ENCODE results near the gene TRPM6. TPM values are rescaled to one million over a fixed set of nuclear protein-coding genes. Genes with fewer than 3 reads are reported as not detected.

The TRPM6 gene
- total RNA-seq, 3 donors from 2014 or later (not counting 1 experiment from before 2014, with no cell fraction given) = 0.36 to 12.8 TPM; not detected in 1

DNA sequence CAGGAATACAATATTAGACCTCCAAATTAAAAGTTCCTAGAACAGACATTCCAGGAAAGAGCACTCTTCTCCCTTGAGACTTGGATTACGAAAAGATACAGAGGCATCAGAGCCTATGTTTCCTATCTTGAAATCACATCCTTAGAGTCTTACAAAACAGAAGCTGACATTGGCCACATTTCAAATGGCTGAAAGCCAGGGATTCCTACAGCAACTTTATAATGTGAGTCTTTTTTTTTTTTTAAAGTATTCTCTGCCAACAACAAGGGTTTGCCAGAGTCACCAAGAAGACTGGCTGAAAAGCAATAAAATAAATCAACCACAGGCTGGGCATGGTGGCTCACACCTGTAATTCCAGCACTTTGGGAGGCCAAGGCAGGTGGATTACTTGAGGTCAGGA lies 63.1 kb downstream of the TRPM6 start:
- WGBS (ENCODE audit: insufficient coverage) = 80% methylated on average over 1 of the region's 1 CpG
- no peak for DNase-seq
- Mint-ChIP-seq H3K27me3 (ENCODE audit: low read depth in 2 of 2) (peaks cover 5 to 17% of the 10 kb centered on the region in 2 donors), H3K27ac (no peak overlapping the region), H3K4me3 (no peak overlapping the region), H3K4me1 (no peaks in the 10 kb centered on the region), H3K36me3 (no peaks in the 10 kb centered on the region), H3K9me3 (no peaks in the 10 kb centered on the region)
- Histone ChIP-seq H3K36me3 (ENCODE audit: control insufficient read depth, insufficient read depth, low read length) (no peaks in the 10 kb centered on the region), H3K27ac (ENCODE audit: low read length) (no peak overlapping the region), H3K4me3 (ENCODE audit: low read length) (no peak overlapping the region), H3K9me3 (ENCODE audit: control insufficient read depth, insufficient read depth, low read length) (no peaks in the 10 kb centered on the region), H3K27me3 (ENCODE audit: control insufficient read depth, insufficient read depth, low read length) (no peaks in the 10 kb centered on the region), H3K4me1 (ENCODE audit: control insufficient read depth, insufficient read depth, low read length) (no peaks in the 10 kb centered on the region)
- intact Hi-C loops (cut with micrococcal nuclease) = no loop called here
- no peak for ATAC-seq
- no peak for TF ChIP-seq CTCF (IDR thresholded peaks at IDR 0.05)

DNA sequence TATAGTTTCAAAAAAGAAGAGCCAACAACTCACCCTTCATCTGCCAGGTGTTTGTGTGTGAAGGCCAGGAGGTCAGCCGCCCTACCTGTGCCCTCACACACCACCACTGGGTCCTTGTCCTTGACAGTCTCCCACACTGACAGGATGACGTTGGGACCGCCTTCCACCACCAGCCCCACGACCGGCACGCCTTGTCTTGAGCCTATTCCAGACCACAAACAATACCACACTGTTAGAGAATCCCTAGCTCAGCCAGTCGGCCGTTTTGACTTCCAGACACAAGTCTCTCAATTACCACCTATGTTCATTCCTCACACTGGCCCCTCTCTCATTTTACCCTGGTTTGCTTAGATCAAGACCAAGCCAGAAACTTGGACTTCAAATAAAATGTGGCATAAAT lies 66.1 kb downstream of the TRPM6 start:
- H3K27ac Mint-ChIP-seq = no peak overlapping the region
- no peak for ATAC-seq
- Histone ChIP-seq H3K36me3 (ENCODE audit: control insufficient read depth, insufficient read depth, low read length) (no peaks in the 10 kb centered on the region), H3K4me3 (ENCODE audit: low read length) (no peak overlapping the region), H3K27ac (ENCODE audit: low read length) (no peak overlapping the region), H3K27me3 (ENCODE audit: control insufficient read depth, insufficient read depth, low read length) (no peaks in the 10 kb centered on the region), H3K9me3 (ENCODE audit: control insufficient read depth, insufficient read depth, low read length) (no peaks in the 10 kb centered on the region), H3K4me1 (ENCODE audit: control insufficient read depth, insufficient read depth, low read length) (no peaks in the 10 kb centered on the region)
- peaks cover 5 to 20% of the 10 kb centered on the region in 2 donors for H3K27me3 Mint-ChIP-seq (ENCODE audit: low read depth in 2 of 2)
- no peaks in the 10 kb centered on the region for H3K9me3 Mint-ChIP-seq
- no peaks in the 10 kb centered on the region for H3K4me1 Mint-ChIP-seq
- no peak for DNase-seq
- no peaks in the 10 kb centered on the region for H3K36me3 Mint-ChIP-seq
- H3K4me3 Mint-ChIP-seq = no peak overlapping the region
- no peak for TF ChIP-seq CTCF (IDR thresholded peaks at IDR 0.05)
- WGBS (ENCODE audit: insufficient coverage) = 83% methylated on average over 8 of the region's 8 CpGs
- intact Hi-C loops (cut with micrococcal nuclease) = no loop called here

- TF ChIP-seq CTCF (IDR thresholded peaks at IDR 0.05) = no peak
- 85% methylated on average over 2 of the region's 2 CpGs for WGBS (ENCODE audit: insufficient coverage)
- no peaks in the 10 kb centered on the region for H3K36me3 Mint-ChIP-seq
Measured at GRCh38 chr9:74817816-74818215, 69.9 kb downstream of the TRPM6 start.

GRCh38 chr9:74817281-74817810 lies 70.4 kb downstream of the TRPM6 start:
- Histone ChIP-seq H3K9me3 (ENCODE audit: control insufficient read depth, insufficient read depth, low read length) (no peaks in the 10 kb centered on the region), H3K4me3 (ENCODE audit: low read length) (no peak overlapping the region), H3K36me3 (ENCODE audit: control insufficient read depth, insufficient read depth, low read length) (no peaks in the 10 kb centered on the region), H3K4me1 (ENCODE audit: control insufficient read depth, insufficient read depth, low read length) (no peaks in the 10 kb centered on the region), H3K27ac (ENCODE audit: low read length) (no peak overlapping the region), H3K27me3 (ENCODE audit: control insufficient read depth, insufficient read depth, low read length) (no peaks in the 10 kb centered on the region)
- no peak overlapping the region for H3K4me3 Mint-ChIP-seq
- TF ChIP-seq CTCF (IDR thresholded peaks at IDR 0.05) = no peak
- 89% methylated on average over 9 of the region's 9 CpGs for WGBS (ENCODE audit: insufficient coverage)
- H3K36me3 Mint-ChIP-seq = no peaks in the 10 kb centered on the region
- no peak for DNase-seq
- no peak for ATAC-seq
- no peak overlapping the region for H3K27ac Mint-ChIP-seq
- H3K9me3 Mint-ChIP-seq = no peaks in the 10 kb centered on the region
- peaks cover 11 to 28% of the 10 kb centered on the region in 2 donors for H3K27me3 Mint-ChIP-seq (ENCODE audit: low read depth in 2 of 2)
- H3K4me1 Mint-ChIP-seq = no peaks in the 10 kb centered on the region
- intact Hi-C loops (cut with micrococcal nuclease) = no loop called here

More at GRCh38 chr9:74817816-74818215, 69.9 kb downstream of the TRPM6 start:
- Histone ChIP-seq H3K4me3 (ENCODE audit: low read length) (no peak overlapping the region), H3K36me3 (ENCODE audit: control insufficient read depth, insufficient read depth, low read length) (no peaks in the 10 kb centered on the region), H3K9me3 (ENCODE audit: control insufficient read depth, insufficient read depth, low read length) (no peaks in the 10 kb centered on the region), H3K4me1 (ENCODE audit: control insufficient read depth, insufficient read depth, low read length) (no peaks in the 10 kb centered on the region), H3K27ac (ENCODE audit: low read length) (no peak overlapping the region), H3K27me3 (ENCODE audit: control insufficient read depth, insufficient read depth, low read length) (no peaks in the 10 kb centered on the region)
- H3K27me3 Mint-ChIP-seq (ENCODE audit: low read depth in 2 of 2) = peaks cover 11 to 24% of the 10 kb centered on the region in 2 donors
- ATAC-seq = no peak
- intact Hi-C loops (cut with micrococcal nuclease) = no loop called here
- DNase-seq = no peak
- H3K4me1 Mint-ChIP-seq = no peaks in the 10 kb centered on the region
- no peak overlapping the region for H3K4me3 Mint-ChIP-seq
- H3K9me3 Mint-ChIP-seq = no peaks in the 10 kb centered on the region
- no peak overlapping the region for H3K27ac Mint-ChIP-seq

Measured in natural killer cell (primary cell).